Fibroblast of skin of abdomen (primary cell): ENCODE data around the gene SMCHD1.

Experiments used
- DNase-seq: peaks from one replicate; pipeline ENCODE4 v3.0.0-alpha.2; 2013

SMCHD1 gene

DNA sequence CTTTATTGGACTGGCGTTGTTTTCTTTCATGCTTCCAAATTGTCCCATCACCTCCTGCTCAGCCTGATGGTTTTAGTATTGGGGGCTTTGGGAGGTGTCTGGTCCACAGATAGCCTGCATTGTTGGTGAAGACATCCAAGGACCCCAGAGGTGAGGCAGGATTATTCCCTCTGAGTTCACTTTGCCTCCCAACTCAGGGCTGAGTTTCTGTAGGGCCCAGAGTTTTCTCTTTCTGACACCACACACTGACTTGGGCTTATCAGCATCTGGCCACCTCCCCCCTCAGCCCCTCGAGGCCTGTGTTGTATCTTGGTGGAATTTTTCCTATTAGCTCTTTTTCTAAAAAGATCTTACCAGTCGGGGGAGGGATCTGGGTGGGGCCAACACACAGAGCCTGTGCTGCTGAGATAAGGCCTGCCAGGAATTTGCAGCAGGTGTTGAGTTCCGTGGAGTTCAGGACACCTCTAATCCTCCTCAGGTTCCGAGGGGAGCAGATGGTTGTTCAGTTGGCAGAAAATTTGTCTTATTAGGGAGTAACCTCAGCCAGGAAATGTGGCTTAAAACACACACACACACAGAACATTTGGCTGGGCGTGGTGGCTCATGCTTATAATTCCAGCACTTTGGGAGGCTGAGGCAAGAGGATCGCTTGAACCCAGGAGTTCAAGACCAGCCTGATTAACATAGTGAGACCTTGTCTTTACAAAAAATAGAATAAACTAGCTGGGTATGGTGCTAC, 198.6 kb downstream of the SMCHD1 start:
- DNase-seq: no peak
